Ishikawa (cell line): ENCODE results near the gene CACNA2D3.

Experiments
- CEBPB ChIP-seq: IDR thresholded peaks from 2 replicates; pipeline ENCODE4 v1.6.1; 2012
- CREB1 ChIP-seq: IDR thresholded peaks from 2 replicates; pipeline ENCODE4 v1.6.1; 2012; ENCODE audit warnings: low read depth
- EGR1 ChIP-seq: IDR thresholded peaks from 2 replicates; pipeline ENCODE4 v1.6.1; 2012
- EP300 ChIP-seq: IDR thresholded peaks from 2 replicates; pipeline ENCODE4 v1.6.1; 2012; ENCODE audit warnings: borderline replicate concordance
- FOXM1 ChIP-seq: IDR thresholded peaks from 2 replicates; pipeline ENCODE4 v1.6.1; 2012; ENCODE audit warnings: low read depth, borderline replicate concordance
- NFIC ChIP-seq: IDR thresholded peaks from 2 replicates; pipeline ENCODE4 v1.6.1; 2012
- RAD21 ChIP-seq: IDR thresholded peaks from 2 replicates; pipeline ENCODE4 v1.6.1; 2012; ENCODE audit warnings: low read depth
- REST ChIP-seq: IDR thresholded peaks from 2 replicates; pipeline ENCODE4 v1.6.1; 2012; ENCODE audit warnings: low read depth, mild to moderate bottlenecking
- TAF1 ChIP-seq: IDR thresholded peaks from 2 replicates; pipeline ENCODE4 v1.6.1; 2012; ENCODE audit warnings: low read depth, mild to moderate bottlenecking
- TCF12 ChIP-seq: IDR thresholded peaks from 2 replicates; pipeline ENCODE4 v1.6.1; 2012; ENCODE audit warnings: low read depth
- TEAD4 ChIP-seq: IDR thresholded peaks from 2 replicates; pipeline ENCODE4 v1.6.1; 2012
- USF1 ChIP-seq: IDR thresholded peaks from 2 replicates; pipeline ENCODE4 v1.6.1; 2012
- YY1 ChIP-seq: IDR thresholded peaks from 2 replicates; pipeline ENCODE4 v1.6.1; 2012; ENCODE audit warnings: low read depth
- ZBTB7A ChIP-seq: IDR thresholded peaks from 2 replicates; pipeline ENCODE4 v1.6.1; 2012; ENCODE audit warnings: low read depth
- TF ChIP-seq, protein P1 (sequence below): IDR thresholded peaks from 2 replicates; pipeline ENCODE4 v1.6.1; 2012

The CACNA2D3 gene

GRCh38 chr3:54484334-54484733 is 362.0 kb downstream of the CACNA2D3 start:
- TF ChIP-seq RAD21 (no peak), NFIC (no peak), EP300 (no peak), CEBPB (no peak), REST (no peak), EGR1 (no peak), YY1 (no peak)

DNA sequence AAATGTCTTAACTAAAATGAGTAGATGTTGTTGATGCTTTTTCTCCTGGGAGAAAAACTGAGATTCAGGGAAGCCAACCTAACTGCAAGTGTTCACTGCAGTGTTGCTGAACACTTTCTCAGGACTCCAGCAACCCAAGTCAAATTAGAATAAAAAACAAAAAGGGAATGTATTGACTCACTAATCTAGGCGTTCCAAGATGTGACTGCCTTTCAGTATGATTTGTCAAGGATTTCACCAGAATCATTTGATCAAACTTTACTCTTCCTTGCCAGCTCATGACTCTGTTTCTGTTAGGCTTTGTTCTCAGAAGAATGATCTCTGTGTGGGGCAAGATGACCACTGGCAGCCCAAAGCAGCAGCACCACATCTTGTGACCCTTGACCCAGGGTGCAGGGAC is 364.0 kb downstream of the CACNA2D3 start:
- TF ChIP-seq ZBTB7A: no peak
- no peak for TF ChIP-seq EGR1
- TF ChIP-seq NFIC: no peak
- no peak for TF ChIP-seq USF1
- TF ChIP-seq, protein P1, sequence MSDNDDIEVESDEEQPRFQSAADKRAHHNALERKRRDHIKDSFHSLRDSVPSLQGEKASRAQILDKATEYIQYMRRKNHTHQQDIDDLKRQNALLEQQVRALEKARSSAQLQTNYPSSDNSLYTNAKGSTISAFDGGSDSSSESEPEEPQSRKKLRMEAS: no peak
- no peak for TF ChIP-seq TEAD4
- no peak for TF ChIP-seq REST
- TF ChIP-seq CEBPB: no peak
- TF ChIP-seq EP300: no peak
- TF ChIP-seq RAD21: no peak
- no peak for TF ChIP-seq FOXM1
- no peak for TF ChIP-seq YY1
- no peak for TF ChIP-seq CREB1
- no peak for TF ChIP-seq TCF12
- TF ChIP-seq TAF1: no peak

DNA sequence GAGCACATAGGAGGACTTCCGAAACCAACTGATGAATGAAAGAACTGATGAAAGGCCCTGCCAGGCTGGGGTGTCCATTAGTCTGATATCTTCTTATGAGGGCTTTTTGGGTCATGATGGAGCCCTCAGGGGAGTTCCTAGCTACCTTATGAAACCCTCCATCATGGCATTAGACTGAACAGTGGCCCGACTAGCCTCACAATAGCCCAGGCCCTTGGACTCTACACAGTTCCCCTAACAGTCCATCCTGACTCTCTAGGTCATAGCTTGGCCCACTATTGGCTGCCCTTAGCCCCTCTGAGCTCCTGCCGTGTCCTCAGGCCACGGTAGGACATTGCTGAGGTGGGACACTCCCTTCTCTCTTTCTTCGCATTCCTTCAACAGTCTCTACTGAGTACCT is 365.9 kb downstream of the CACNA2D3 start:
- TF ChIP-seq NFIC: no peak
- TF ChIP-seq RAD21: no peak
- no peak for TF ChIP-seq YY1
- no peak for TF ChIP-seq CREB1
- TF ChIP-seq EP300: no peak
- TF ChIP-seq, protein P1: no peak
- TF ChIP-seq TAF1: no peak
- no peak for TF ChIP-seq CEBPB
- TF ChIP-seq ZBTB7A: no peak
- no peak for TF ChIP-seq TCF12

DNA sequence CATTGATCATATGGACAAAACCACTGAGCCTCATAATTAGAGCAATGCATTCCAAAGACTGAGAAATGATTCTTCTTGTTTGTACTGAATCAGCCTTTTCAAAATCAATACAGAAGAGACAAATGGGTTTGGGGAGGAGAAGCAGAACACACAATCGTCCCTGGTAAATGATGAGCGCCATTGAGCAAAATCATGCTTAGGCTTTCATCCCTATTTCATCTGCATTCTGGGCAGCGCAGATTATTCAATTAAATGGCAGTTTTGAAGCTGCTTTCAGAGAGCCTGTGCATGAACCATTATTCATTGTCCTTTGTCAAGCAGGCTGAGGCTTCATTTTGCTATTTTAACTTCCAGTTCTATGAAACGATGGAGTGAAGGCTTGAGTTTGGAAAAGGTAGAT is 371.9 kb downstream of the CACNA2D3 start:
- no peak for TF ChIP-seq USF1
- no peak for TF ChIP-seq TCF12
- TF ChIP-seq EGR1: no peak
- TF ChIP-seq RAD21: no peak
- TF ChIP-seq ZBTB7A: no peak
- no peak for TF ChIP-seq TEAD4
- TF ChIP-seq, protein P1: no peak
- no peak for TF ChIP-seq TAF1
- TF ChIP-seq CEBPB: no peak
- TF ChIP-seq REST: no peak
- TF ChIP-seq NFIC: no peak
- TF ChIP-seq YY1: no peak
- no peak for TF ChIP-seq EP300
- no peak for TF ChIP-seq CREB1
- TF ChIP-seq FOXM1: no peak
